GM18909 (cell line): ENCODE data around the gene ATP9B.

ENCODE experiments used
- ATAC-seq: cut with Tn5 transposase; IDR thresholded peaks from one replicate; pipeline ENCODE4 v1.9.1; 2021; ENCODE audit warnings: mild to moderate bottlenecking; ENCODE audit not compliant: unreplicated experiment, poor library complexity

Gene ATP9B

GRCh38 chr18:79343567-79344207 lies 274.5 kb downstream of the ATP9B start:
- ATAC-seq: no peak

GRCh38 chr18:79344208-79344581 lies 275.0 kb downstream of the ATP9B start:
- no peak for ATAC-seq

- ATAC-seq: no peak
Observed at GRCh38 chr18:79345366-79345765, 276.2 kb downstream of the ATP9B start.

GRCh38 chr18:79345981-79346380 lies 276.8 kb downstream of the ATP9B start:
- no peak for ATAC-seq

- ATAC-seq: no peak
Observed at GRCh38 chr18:79348066-79348465, 278.9 kb downstream of the ATP9B start.

GRCh38 chr18:79352432-79352831 lies 283.2 kb downstream of the ATP9B start:
- ATAC-seq: no peak

GRCh38 chr18:79353267-79353666 lies 284.1 kb downstream of the ATP9B start:
- ATAC-seq: no peak

- ATAC-seq: no peak
Observed at GRCh38 chr18:79354350-79354749, 285.2 kb downstream of the ATP9B start.

GRCh38 chr18:79355433-79356335 lies 286.5 kb downstream of the ATP9B start:
- peak; percentile 41 for ATAC-seq

GRCh38 chr18:79356435-79356834 lies 287.2 kb downstream of the ATP9B start:
- ATAC-seq: peak; percentile 93

GRCh38 chr18:79360933-79361332 lies 291.7 kb downstream of the ATP9B start:
- no peak for ATAC-seq

GRCh38 chr18:79361766-79362522 lies 292.8 kb downstream of the ATP9B start:
- ATAC-seq: no peak

- no peak for ATAC-seq
Observed at GRCh38 chr18:79365701-79366100, 296.5 kb downstream of the ATP9B start.

GRCh38 chr18:79366177-79367094 lies 297.2 kb downstream of the ATP9B start:
- ATAC-seq: no peak

GRCh38 chr18:79367480-79367879 lies 298.3 kb downstream of the ATP9B start:
- no peak for ATAC-seq

- no peak for ATAC-seq
Observed at GRCh38 chr18:79367989-79368388, 298.8 kb downstream of the ATP9B start.

- ATAC-seq: no peak
Observed at GRCh38 chr18:79368681-79369080, 299.5 kb downstream of the ATP9B start.

GRCh38 chr18:79371561-79372121 lies 302.4 kb downstream of the ATP9B start:
- no peak for ATAC-seq

- ATAC-seq: no peak
Observed at GRCh38 chr18:79372461-79372860, 303.3 kb downstream of the ATP9B start.

- no peak for ATAC-seq
Observed at GRCh38 chr18:79372991-79373390, 303.8 kb downstream of the ATP9B start.
